ENCODE data around the gene SLC24A3.
"Not testable (repeated sequence)": the region's sequence is repeated elsewhere in the genome, so short reads cannot be mapped to it uniquely, and the experiment has no call there.

SLC24A3 gene

GRCh38 chr20:19661717-19662636 lies 449.5 kb downstream of the SLC24A3 start:
- Histone ChIP-seq H3K4me3 (ENCODE audit: low read depth, low read length) (no peak overlapping the region), H3K9ac (ENCODE audit: low read length) (no peak overlapping the region), H3K27ac (ENCODE audit: low read depth, low read length) (no peak overlapping the region), H3K4me1 (ENCODE audit: control insufficient read depth, insufficient read depth, low read length) (peaks cover 7% of the 10 kb centered on the region; the same call in 1 of the 2 replicates), H3K27me3 (ENCODE audit: control insufficient read depth, insufficient read depth, low read length) (peaks cover 10% of the 10 kb centered on the region; the same call in 1 of the 2 replicates), H3K9me3 (ENCODE audit: control insufficient read depth, insufficient read depth, low read depth, low read length) (no peaks in the 10 kb centered on the region), H3K36me3 (ENCODE audit: control insufficient read depth, insufficient read depth, low read length) (no peaks in the 10 kb centered on the region)

GRCh38 chr20:19662637-19662995 lies 450.2 kb downstream of the SLC24A3 start:
- H3K4me1 ChIP-seq (ENCODE audit: control insufficient read depth, insufficient read depth, low read length) = peaks cover 7% of the 10 kb centered on the region; the same call in 1 of the 2 replicates
- no peak overlapping the region for H3K27ac ChIP-seq (ENCODE audit: low read depth, low read length)
- H3K36me3 ChIP-seq (ENCODE audit: control insufficient read depth, insufficient read depth, low read length) = no peaks in the 10 kb centered on the region
- H3K27me3 ChIP-seq (ENCODE audit: control insufficient read depth, insufficient read depth, low read length) = peaks cover 10% of the 10 kb centered on the region; the same call in 1 of the 2 replicates
- no peaks in the 10 kb centered on the region for H3K9me3 ChIP-seq (ENCODE audit: control insufficient read depth, insufficient read depth, low read depth, low read length)
- H3K9ac ChIP-seq (ENCODE audit: low read length) = no peak overlapping the region
- no peak overlapping the region for H3K4me3 ChIP-seq (ENCODE audit: low read depth, low read length)

- Histone ChIP-seq H3K36me3 (ENCODE audit: control insufficient read depth, insufficient read depth, low read length) (no peaks in the 10 kb centered on the region), H3K4me1 (ENCODE audit: control insufficient read depth, insufficient read depth, low read length) (no peaks in the 10 kb centered on the region), H3K27me3 (ENCODE audit: control insufficient read depth, insufficient read depth, low read length) (peaks cover 8% of the 10 kb centered on the region; the same call in 1 of the 2 replicates), H3K9me3 (ENCODE audit: control insufficient read depth, insufficient read depth, low read depth, low read length) (no peaks in the 10 kb centered on the region), H3K4me3 (ENCODE audit: low read depth, low read length) (no peak overlapping the region), H3K27ac (ENCODE audit: low read depth, low read length) (no peak overlapping the region), H3K9ac (ENCODE audit: low read length) (no peak overlapping the region)
These were observed 456.0 kb downstream of the SLC24A3 start for GRCh38 chr20:19668418-19668817.

- Histone ChIP-seq H3K27ac (ENCODE audit: low read depth, low read length) (no peak overlapping the region), H3K4me1 (ENCODE audit: control insufficient read depth, insufficient read depth, low read length) (no peaks in the 10 kb centered on the region), H3K9me3 (ENCODE audit: control insufficient read depth, insufficient read depth, low read depth, low read length) (no peaks in the 10 kb centered on the region), H3K36me3 (ENCODE audit: control insufficient read depth, insufficient read depth, low read length) (no peaks in the 10 kb centered on the region), H3K9ac (ENCODE audit: low read length) (no peak overlapping the region), H3K27me3 (ENCODE audit: control insufficient read depth, insufficient read depth, low read length) (0 out of 2 replicates have a peak, but pooled peaks cover 4% of the 10 kb centered on the region), H3K4me3 (ENCODE audit: low read depth, low read length) (no peak overlapping the region)
These were observed 458.4 kb downstream of the SLC24A3 start for GRCh38 chr20:19670829-19671228.

- Histone ChIP-seq H3K9ac (ENCODE audit: low read length) (no peak overlapping the region), H3K27me3 (ENCODE audit: control insufficient read depth, insufficient read depth, low read length) (0 out of 2 replicates have a peak, but pooled peaks cover 4% of the 10 kb centered on the region), H3K9me3 (ENCODE audit: control insufficient read depth, insufficient read depth, low read depth, low read length) (no peaks in the 10 kb centered on the region), H3K27ac (ENCODE audit: low read depth, low read length) (no peak overlapping the region), H3K4me3 (ENCODE audit: low read depth, low read length) (no peak overlapping the region), H3K36me3 (ENCODE audit: control insufficient read depth, insufficient read depth, low read length) (no peaks in the 10 kb centered on the region), H3K4me1 (ENCODE audit: control insufficient read depth, insufficient read depth, low read length) (no peaks in the 10 kb centered on the region)
These were observed 458.9 kb downstream of the SLC24A3 start for GRCh38 chr20:19671374-19671773.

GRCh38 chr20:19672498-19672897 lies 460.1 kb downstream of the SLC24A3 start:
- Histone ChIP-seq H3K9me3 (ENCODE audit: control insufficient read depth, insufficient read depth, low read depth, low read length) (peaks cover 6% of the 10 kb centered on the region), H3K27ac (ENCODE audit: low read depth, low read length) (no peak overlapping the region), H3K4me3 (ENCODE audit: low read depth, low read length) (no peak overlapping the region), H3K4me1 (ENCODE audit: control insufficient read depth, insufficient read depth, low read length) (no peaks in the 10 kb centered on the region), H3K27me3 (ENCODE audit: control insufficient read depth, insufficient read depth, low read length) (0 out of 2 replicates have a peak, but pooled peaks cover 4% of the 10 kb centered on the region), H3K9ac (ENCODE audit: low read length) (no peak overlapping the region), H3K36me3 (ENCODE audit: control insufficient read depth, insufficient read depth, low read length) (no peaks in the 10 kb centered on the region)

- Histone ChIP-seq H3K27ac (ENCODE audit: low read depth, low read length) (no peak overlapping the region), H3K4me3 (ENCODE audit: low read depth, low read length) (no peak overlapping the region), H3K9me3 (ENCODE audit: control insufficient read depth, insufficient read depth, low read depth, low read length) (peaks cover 6% of the 10 kb centered on the region), H3K4me1 (ENCODE audit: control insufficient read depth, insufficient read depth, low read length) (no peaks in the 10 kb centered on the region), H3K27me3 (ENCODE audit: control insufficient read depth, insufficient read depth, low read length) (0 out of 2 replicates have a peak, but pooled peaks cover 4% of the 10 kb centered on the region), H3K9ac (ENCODE audit: low read length) (no peak overlapping the region), H3K36me3 (ENCODE audit: control insufficient read depth, insufficient read depth, low read length) (no peaks in the 10 kb centered on the region)
These were observed 461.1 kb downstream of the SLC24A3 start for GRCh38 chr20:19673575-19673974.

GRCh38 chr20:19676202-19676601 lies 463.8 kb downstream of the SLC24A3 start:
- Histone ChIP-seq H3K4me1 (ENCODE audit: control insufficient read depth, insufficient read depth, low read length) (no peaks in the 10 kb centered on the region), H3K4me3 (ENCODE audit: low read depth, low read length) (no peak overlapping the region), H3K9ac (ENCODE audit: low read length) (no peak overlapping the region), H3K27ac (ENCODE audit: low read depth, low read length) (no peak overlapping the region), H3K27me3 (ENCODE audit: control insufficient read depth, insufficient read depth, low read length) (0 out of 2 replicates have a peak, but pooled peaks cover 4% of the 10 kb centered on the region), H3K9me3 (ENCODE audit: control insufficient read depth, insufficient read depth, low read depth, low read length) (peaks cover 18% of the 10 kb centered on the region), H3K36me3 (ENCODE audit: control insufficient read depth, insufficient read depth, low read length) (no peaks in the 10 kb centered on the region)

- Histone ChIP-seq H3K27me3 (ENCODE audit: control insufficient read depth, insufficient read depth, low read length) (0 out of 2 replicates have a peak, but pooled peaks cover 2% of the 10 kb centered on the region), H3K4me1 (ENCODE audit: control insufficient read depth, insufficient read depth, low read length) (no peaks in the 10 kb centered on the region), H3K4me3 (ENCODE audit: low read depth, low read length) (no peak overlapping the region), H3K27ac (ENCODE audit: low read depth, low read length) (no peak overlapping the region), H3K9ac (ENCODE audit: low read length) (no peak overlapping the region), H3K36me3 (ENCODE audit: control insufficient read depth, insufficient read depth, low read length) (no peaks in the 10 kb centered on the region), H3K9me3 (ENCODE audit: control insufficient read depth, insufficient read depth, low read depth, low read length) (peaks cover 23% of the 10 kb centered on the region)
These were observed 464.9 kb downstream of the SLC24A3 start for GRCh38 chr20:19677336-19677735.

GRCh38 chr20:19678591-19678990 lies 466.1 kb downstream of the SLC24A3 start:
- H3K4me3 ChIP-seq (ENCODE audit: low read depth, low read length); H3K27ac ChIP-seq (ENCODE audit: low read depth, low read length); H3K9ac ChIP-seq (ENCODE audit: low read length); H3K27me3 ChIP-seq (ENCODE audit: control insufficient read depth, insufficient read depth, low read length); H3K4me1 ChIP-seq (ENCODE audit: control insufficient read depth, insufficient read depth, low read length); H3K36me3 ChIP-seq (ENCODE audit: control insufficient read depth, insufficient read depth, low read length): not testable (repeated sequence)
- peaks cover 23% of the 10 kb centered on the region for H3K9me3 ChIP-seq (ENCODE audit: control insufficient read depth, insufficient read depth, low read depth, low read length)

GRCh38 chr20:19679900-19680495 lies 467.6 kb downstream of the SLC24A3 start:
- Histone ChIP-seq H3K36me3 (ENCODE audit: control insufficient read depth, insufficient read depth, low read length) (no peaks in the 10 kb centered on the region), H3K9ac (ENCODE audit: low read length) (no peak overlapping the region), H3K27ac (ENCODE audit: low read depth, low read length) (no peak overlapping the region), H3K4me3 (ENCODE audit: low read depth, low read length) (no peak overlapping the region), H3K4me1 (ENCODE audit: control insufficient read depth, insufficient read depth, low read length) (no peaks in the 10 kb centered on the region), H3K27me3 (ENCODE audit: control insufficient read depth, insufficient read depth, low read length) (no peaks in the 10 kb centered on the region), H3K9me3 (ENCODE audit: control insufficient read depth, insufficient read depth, low read depth, low read length) (peaks cover 30% of the 10 kb centered on the region)
